ENCODE measurements around the gene TAF4B. TPM values are rescaled to one million over a fixed set of nuclear protein-coding genes. Genes with fewer than 3 reads are reported as not detected.

The TAF4B gene
- polyA plus RNA-seq, 1 of the 3 experiments (the other 2 are of a cell fraction), result 1.3 TPM

- Histone ChIP-seq H3K27ac (ENCODE audit: low read depth in 2 of 2, low read length in 1 of 2) (no peak overlapping the region), H3K9ac (no peak overlapping the region), H3K79me2 (ENCODE audit: insufficient read depth) (no peaks in the 10 kb centered on the region), H3K4me3 (ENCODE audit: low read depth in 2 of 2, low read length in 1 of 2) (no peak overlapping the region), H3K4me1 (ENCODE audit: control insufficient read depth in 1 of 2, insufficient read depth in 2 of 2, low read depth in 1 of 2, low read length in 1 of 2) (peaks cover 0 to 3% of the 10 kb centered on the region in 2 experiments; a peak in 2 of 4 replicates), H4K20me1 (ENCODE audit: insufficient read depth) (no peaks in the 10 kb centered on the region), H2AFZ (ENCODE audit: low read depth) (no peak overlapping the region), H3K27me3 (ENCODE audit: insufficient read depth) (no peaks in the 10 kb centered on the region), H3K9me3 (no peaks in the 10 kb centered on the region), H3K9me2 (no peaks in the 10 kb centered on the region), H3K4me2 (no peak overlapping the region), H3F3A (replicated peaks; ENCODE audit: insufficient read depth) (no peaks in the 10 kb centered on the region), H3K36me3 (replicated peaks in 1 of 2; ENCODE audit: control insufficient read depth in 1 of 2, insufficient read depth in 2 of 2, low read length in 1 of 2) (no peaks in the 10 kb centered on the region)
- TF ChIP-seq NFIC (IDR thresholded peaks at IDR 0.05; ENCODE audit: borderline replicate concordance) (no peak), EP300 (IDR thresholded peaks at IDR 0.05; ENCODE audit: borderline replicate concordance in 1 of 2, low read depth in 1 of 2, low read length in 1 of 2) (no peak), RAD21 (IDR thresholded peaks at IDR 0.05; ENCODE audit: low read length) (no peak), PBX3 (IDR thresholded peaks at IDR 0.05) (no peak), SMC3 (IDR thresholded peaks at IDR 0.05; ENCODE audit: low read depth, low read length) (no peak), GATA2 (CRISPR knock-in tag; IDR thresholded peaks at IDR 0.05) (no peak), MXI1 (IDR thresholded peaks at IDR 0.05; ENCODE audit: low read depth, low read length) (no peak), FOXM1 (IDR thresholded peaks at IDR 0.05; ENCODE audit: low read depth) (no peak), GABPA (IDR thresholded peaks at IDR 0.05; ENCODE audit: low read depth) (no peak), TAF1 (IDR thresholded peaks at IDR 0.05; ENCODE audit: borderline replicate concordance, low read depth, low read length) (no peak), FOSL2 (IDR thresholded peaks at IDR 0.05; ENCODE audit: borderline replicate concordance, low read depth) (no peak), TEAD4 (IDR thresholded peaks at IDR 0.05; ENCODE audit: borderline replicate concordance, insufficient read depth) (no peak)
- TF ChIP-seq, protein P1, sequence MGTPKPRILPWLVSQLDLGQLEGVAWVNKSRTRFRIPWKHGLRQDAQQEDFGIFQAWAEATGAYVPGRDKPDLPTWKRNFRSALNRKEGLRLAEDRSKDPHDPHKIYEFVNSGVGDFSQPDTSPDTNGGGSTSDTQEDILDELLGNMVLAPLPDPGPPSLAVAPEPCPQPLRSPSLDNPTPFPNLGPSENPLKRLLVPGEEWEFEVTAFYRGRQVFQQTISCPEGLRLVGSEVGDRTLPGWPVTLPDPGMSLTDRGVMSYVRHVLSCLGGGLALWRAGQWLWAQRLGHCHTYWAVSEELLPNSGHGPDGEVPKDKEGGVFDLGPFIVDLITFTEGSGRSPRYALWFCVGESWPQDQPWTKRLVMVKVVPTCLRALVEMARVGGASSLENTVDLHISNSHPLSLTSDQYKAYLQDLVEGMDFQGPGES (IDR thresholded peaks at IDR 0.05; ENCODE audit: low read depth, low read length), result no peak
- no peak for DNase-seq
- WGBS (ENCODE audit: low lambda C conversion rate), result 90% methylated on average over 8 of the region's 8 CpGs
- ChIA-PET POLR2A (no interaction called here), CTCF (no interaction called here)
Observed at GRCh38 chr18:26230497-26230896, 4.3 kb downstream of the TAF4B start.

DNA sequence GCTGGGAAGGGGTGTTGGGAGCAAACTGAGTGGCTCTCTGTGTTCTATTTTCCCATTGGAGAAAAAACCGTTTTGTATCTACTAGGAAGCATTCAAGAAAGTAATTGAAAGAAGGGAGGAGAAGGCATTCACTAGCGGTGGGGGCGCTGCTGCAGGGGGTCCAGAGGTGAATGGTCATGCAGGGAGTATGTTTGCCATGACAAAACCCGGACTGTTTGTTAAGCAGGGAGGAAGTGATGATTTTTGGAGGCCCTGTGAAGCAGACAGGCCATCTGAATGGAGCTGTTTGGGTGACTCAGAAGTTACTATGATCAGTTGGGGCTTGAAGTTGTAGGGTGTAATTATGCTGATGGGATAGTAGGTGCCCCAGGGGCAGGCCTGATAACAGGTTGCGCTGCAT lies 7.0 kb downstream of the TAF4B start:
- ChIA-PET POLR2A (no interaction called here), CTCF (no interaction called here)
- Histone ChIP-seq H3K79me2 (ENCODE audit: insufficient read depth) (no peaks in the 10 kb centered on the region), H3K4me3 (ENCODE audit: low read depth in 2 of 2, low read length in 1 of 2) (no peak overlapping the region), H3K4me1 (ENCODE audit: control insufficient read depth in 1 of 2, insufficient read depth in 2 of 2, low read depth in 1 of 2, low read length in 1 of 2) (no peaks in the 10 kb centered on the region; a peak in 2 of 4 replicates), H3K9me3 (no peaks in the 10 kb centered on the region), H3K9ac (no peak overlapping the region), H3K4me2 (no peak overlapping the region), H4K20me1 (ENCODE audit: insufficient read depth) (no peaks in the 10 kb centered on the region), H3K27ac (ENCODE audit: low read depth in 2 of 2, low read length in 1 of 2) (no peak overlapping the region), H3K36me3 (replicated peaks in 1 of 2; ENCODE audit: control insufficient read depth in 1 of 2, insufficient read depth in 2 of 2, low read length in 1 of 2) (no peaks in the 10 kb centered on the region), H3K9me2 (no peaks in the 10 kb centered on the region), H3F3A (replicated peaks; ENCODE audit: insufficient read depth) (no peaks in the 10 kb centered on the region), H3K27me3 (ENCODE audit: insufficient read depth) (no peaks in the 10 kb centered on the region), H2AFZ (ENCODE audit: low read depth) (no peak overlapping the region)
- 78% methylated on average over 4 of the region's 5 CpGs for WGBS (ENCODE audit: low lambda C conversion rate)
- DNase-seq, result no peak
- TF ChIP-seq YY1 (IDR thresholded peaks at IDR 0.05; ENCODE audit: low read depth), result no peak
- no peak for TF ChIP-seq USF1 (IDR thresholded peaks at IDR 0.05; ENCODE audit: borderline replicate concordance, low read depth)
- no peak for TF ChIP-seq SMC3 (IDR thresholded peaks at IDR 0.05; ENCODE audit: low read depth, low read length)
- TF ChIP-seq MEF2A (IDR thresholded peaks at IDR 0.05; ENCODE audit: borderline replicate concordance, low read depth), result no peak
- TF ChIP-seq, protein P2, sequence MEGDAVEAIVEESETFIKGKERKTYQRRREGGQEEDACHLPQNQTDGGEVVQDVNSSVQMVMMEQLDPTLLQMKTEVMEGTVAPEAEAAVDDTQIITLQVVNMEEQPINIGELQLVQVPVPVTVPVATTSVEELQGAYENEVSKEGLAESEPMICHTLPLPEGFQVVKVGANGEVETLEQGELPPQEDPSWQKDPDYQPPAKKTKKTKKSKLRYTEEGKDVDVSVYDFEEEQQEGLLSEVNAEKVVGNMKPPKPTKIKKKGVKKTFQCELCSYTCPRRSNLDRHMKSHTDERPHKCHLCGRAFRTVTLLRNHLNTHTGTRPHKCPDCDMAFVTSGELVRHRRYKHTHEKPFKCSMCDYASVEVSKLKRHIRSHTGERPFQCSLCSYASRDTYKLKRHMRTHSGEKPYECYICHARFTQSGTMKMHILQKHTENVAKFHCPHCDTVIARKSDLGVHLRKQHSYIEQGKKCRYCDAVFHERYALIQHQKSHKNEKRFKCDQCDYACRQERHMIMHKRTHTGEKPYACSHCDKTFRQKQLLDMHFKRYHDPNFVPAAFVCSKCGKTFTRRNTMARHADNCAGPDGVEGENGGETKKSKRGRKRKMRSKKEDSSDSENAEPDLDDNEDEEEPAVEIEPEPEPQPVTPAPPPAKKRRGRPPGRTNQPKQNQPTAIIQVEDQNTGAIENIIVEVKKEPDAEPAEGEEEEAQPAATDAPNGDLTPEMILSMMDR (IDR thresholded peaks at IDR 0.05), result no peak
- TF ChIP-seq CHD2 (IDR thresholded peaks at IDR 0.05; ENCODE audit: low read length, partially characterized antibody), result no peak
- TF ChIP-seq REST (IDR thresholded peaks at IDR 0.05; ENCODE audit: low read depth, low read length), result no peak
- no peak for TF ChIP-seq GATA2 (CRISPR knock-in tag; IDR thresholded peaks at IDR 0.05)

Measured in SK-N-SH (cell line).